ENCODE data around the gene PRAF2.

PRAF2 gene

DNA sequence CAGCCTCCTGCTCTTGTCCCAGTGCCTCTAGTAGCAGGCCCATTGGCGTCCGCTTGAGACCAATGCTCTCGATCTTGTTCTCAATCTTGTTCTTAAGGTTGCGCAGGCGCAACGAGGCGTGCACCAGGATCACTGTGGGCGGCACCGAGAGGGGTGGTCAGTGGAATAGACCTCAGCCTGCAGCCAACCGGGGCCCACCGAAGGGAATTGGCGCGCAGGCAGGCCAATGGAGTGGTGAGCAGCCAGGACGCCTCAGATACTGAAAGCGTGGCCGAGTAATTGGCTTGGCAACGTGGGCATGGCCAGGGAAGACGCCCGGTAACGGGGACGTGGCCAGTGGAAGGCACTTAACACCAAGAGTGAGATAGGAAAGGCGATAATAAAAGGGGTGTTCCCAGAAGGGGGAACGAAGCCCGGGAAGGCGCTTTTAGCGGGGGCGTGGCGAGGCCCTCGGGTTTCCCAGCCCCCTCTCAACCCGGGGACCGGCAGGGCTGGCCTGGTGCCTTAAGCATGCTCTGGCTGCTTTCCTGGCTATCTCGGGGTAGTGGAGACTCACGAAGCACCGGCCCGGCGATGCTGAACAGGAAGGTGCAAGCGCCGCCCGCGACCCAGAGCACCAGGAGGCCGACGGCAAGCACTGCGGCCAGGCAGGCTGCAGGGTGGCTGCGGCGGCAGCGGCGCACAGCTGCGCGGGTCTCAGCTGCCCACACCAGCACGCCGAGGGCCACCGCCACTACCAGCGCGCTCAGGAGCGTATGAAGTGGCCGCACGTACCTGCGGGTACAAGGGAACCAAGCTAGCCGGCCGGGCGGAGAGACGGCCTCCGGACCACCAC lies 1.7 kb downstream of the PRAF2 start:
- peak; percentile 3 for DNase-seq

DNA sequence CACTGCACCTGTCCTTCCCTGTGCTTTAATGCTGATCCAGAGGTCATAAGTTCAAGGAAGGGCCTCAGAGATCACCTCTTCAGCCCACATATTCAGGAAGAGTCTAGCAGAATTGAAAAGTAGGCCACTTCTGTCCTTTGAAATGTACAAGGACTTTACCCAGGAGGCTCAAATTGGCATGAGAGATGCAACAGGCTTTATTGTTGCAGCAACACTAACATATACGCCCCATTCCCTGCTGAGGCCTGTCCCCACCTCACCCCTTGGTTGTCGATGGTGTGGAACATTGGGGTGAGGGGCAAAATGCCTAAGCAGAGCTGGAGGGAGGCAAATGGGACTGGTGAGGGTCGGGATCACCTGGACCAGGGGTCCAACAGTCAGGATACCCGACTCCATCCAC lies 2.8 kb downstream of the PRAF2 start:
- DNase-seq: no peak

DNA sequence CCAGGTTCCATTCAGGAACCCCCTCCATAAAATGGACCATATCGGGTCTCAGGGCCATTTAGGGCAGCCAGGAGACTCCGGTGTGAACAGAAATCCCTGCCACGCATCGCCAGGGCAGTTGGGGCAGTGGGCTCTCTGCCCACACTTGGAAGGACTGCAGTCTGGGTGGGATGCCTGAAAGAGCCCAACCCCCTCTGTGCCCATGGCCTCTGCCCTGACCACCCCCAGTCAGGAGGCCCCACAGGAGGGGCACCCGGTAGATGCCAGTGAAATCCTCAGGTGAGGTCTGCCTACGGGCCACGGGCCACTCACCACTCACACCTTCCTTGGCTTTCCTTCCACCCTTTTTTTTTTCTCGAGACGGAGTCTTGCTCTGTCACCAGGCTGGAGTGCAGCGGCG lies 4.8 kb downstream of the PRAF2 start:
- no peak for DNase-seq

DNA sequence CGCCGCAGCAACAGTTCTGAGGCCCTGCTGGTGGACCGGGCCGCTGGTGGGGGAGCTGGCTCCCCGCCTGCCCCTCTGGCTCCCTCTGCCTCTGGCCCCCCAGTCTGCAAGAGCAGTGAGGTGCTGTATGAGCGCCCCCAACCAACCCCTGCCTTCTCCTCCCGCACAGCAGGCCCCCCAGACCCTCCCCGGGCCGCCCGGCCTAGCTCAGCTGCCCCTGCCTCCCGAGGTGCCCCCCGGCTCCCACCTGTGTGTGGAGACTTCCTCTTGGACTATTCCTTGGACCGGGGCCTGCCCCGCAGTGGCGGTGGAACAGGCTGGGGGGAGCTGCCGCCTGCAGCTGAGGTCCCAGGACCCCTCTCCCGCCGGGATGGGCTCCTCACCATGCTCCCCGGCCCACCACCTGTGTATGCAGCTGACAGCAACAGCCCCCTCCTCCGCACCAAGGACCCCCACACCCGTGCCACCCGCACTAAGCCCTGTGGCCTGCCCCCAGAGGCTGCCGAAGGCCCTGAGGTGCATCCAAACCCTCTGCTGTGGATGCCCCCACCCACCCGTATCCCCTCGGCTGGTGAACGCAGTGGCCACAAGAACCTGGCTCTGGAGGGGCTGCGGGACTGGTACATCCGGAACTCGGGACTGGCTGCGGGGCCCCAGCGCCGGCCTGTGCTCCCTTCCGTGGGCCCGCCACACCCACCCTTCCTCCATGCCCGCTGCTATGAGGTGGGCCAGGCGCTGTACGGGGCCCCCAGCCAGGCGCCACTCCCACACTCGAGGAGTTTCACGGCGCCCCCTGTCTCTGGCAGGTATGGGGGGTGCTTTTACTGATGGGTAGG lies 6.3 kb downstream of the PRAF2 start:
- DNase-seq: no peak

DNA sequence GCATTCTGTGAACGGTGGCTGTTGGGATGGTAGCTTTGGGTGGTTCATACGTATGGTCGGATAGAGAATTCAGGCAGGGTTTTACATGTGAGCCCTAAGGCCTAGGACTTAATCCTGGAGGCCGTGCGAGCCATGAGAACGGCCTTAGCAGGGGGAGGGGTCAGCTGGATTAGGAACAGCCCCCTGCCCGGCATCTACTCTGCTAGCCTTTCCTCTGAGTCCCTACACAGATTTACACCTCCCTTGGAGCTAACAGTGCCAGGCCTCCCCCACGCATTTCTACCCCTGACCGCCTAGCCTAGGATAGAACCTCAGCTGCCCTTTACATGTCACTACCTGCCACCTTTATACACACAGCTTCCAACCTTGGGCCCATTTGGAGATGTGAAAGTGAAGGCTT lies 7.1 kb downstream of the PRAF2 start:
- no peak for DNase-seq

DNA sequence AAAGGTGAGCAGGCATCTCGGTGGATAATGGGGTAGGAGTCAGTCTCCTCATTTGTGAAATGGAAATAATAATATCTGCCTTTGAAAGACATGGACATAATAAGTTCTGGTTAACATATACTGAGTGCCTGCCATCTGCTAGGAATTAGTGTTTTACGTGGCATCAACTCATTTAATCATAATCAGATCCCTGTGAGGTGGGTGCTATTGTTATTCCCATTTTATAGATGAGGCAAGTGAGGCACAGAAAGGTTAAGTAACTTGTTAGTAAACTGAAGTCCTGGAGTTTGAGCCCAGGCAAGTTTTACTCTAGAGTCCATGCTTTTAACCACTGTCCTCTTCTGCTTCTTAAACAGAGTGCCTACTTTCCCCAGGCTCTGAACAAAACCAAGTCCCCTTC lies 7.5 kb downstream of the PRAF2 start:
- DNase-seq: no peak

DNA sequence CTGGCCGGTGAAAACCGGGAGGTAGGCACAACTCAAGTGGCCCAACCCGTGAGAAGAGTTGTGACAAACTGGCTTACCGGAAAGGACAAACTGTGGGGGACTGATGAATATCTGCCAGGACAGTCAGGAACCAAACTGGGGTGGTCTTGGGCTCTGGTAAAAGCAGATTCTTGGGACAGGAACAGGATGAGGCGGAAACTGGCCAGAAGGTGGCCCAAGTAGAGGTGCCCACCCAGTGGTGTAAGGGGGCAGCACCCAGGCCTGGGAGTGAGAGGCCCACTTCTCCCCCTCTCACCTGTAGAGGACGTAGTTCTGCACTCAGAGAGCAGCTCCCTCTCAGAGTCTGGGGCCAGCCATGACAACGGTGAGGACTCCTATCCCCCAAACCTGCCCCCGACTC lies 9.1 kb downstream of the PRAF2 start:
- DNase-seq: no peak

DNA sequence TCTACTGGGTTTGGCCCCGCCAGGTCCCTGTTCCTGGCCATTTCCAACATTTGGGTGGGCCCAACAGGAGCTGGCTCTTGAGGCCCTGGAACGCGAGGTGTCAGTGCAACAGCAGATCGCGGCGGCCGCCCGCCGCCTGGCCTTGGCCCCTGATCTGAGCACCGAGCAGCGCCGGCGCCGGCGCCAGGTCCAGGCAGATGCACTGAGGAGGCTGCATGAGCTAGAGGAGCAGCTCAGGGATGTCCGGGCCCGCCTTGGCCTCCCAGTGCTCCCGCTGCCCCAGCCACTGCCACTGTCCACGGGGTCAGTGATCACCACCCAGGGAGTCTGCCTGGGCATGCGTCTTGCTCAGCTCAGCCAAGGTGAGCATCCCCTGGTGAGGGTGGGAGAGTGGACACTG lies 9.5 kb downstream of the PRAF2 start:
- no peak for DNase-seq

DNA sequence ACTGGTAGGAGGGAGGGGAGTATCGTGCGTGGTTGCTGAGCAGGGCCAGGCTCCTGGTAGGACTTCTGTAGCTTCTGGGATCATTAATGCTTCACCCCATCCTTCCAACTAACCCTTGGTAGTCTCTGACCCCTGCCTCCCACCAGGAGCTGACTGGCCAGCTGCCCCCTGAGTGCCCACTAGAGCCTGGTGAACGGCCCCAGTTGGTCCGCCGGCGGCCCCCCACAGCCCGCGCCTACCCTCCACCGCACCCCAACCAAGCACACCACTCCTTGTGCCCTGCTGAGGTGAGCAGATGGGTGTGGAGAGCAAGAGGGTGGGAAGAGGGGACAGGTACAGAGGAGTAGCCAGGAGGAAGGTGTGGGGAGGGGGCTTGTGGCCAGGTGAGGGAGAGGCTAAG lies 10.1 kb downstream of the PRAF2 start:
- DNase-seq: no peak

DNA sequence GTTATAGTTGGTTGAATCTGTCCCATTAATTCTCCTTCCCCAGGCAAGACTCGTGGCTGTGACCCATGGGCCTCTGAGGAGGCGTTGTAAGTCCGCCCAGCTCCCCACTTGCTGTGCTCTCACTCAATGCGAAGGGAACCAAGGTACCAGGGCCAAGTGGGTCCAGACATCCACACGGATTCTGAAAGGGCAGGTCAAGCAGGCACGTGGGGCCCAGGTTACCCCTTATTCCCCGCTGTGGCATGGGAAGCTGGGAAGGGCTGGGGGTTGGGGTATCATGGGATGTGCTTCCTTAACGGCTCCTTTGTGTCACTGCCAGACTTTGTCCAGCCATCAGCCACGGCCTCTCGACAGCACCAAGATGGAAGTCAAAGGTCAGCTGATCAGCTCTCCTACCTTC lies 11.9 kb downstream of the PRAF2 start:
- DNase-seq: no peak

DNA sequence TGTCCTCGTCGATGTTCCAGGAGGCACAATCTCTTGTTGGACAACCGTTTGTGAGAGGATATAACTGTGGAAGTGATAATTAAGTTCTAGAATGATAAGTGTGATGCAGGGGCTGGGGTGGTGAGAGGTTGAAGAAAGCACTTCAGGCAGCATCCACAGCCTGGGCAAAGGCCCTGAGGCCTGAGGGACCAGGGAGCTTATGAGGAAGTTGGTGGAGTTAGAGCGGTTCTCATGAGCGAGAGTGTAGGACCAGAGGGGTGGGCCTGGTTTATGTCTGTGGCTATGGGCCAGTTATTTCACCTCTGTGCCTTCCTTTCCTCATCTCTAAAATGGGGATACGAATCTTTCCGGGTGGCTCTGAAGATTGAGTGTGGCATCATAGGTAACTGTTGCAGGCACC lies 12.3 kb downstream of the PRAF2 start:
- DNase-seq: no peak

DNA sequence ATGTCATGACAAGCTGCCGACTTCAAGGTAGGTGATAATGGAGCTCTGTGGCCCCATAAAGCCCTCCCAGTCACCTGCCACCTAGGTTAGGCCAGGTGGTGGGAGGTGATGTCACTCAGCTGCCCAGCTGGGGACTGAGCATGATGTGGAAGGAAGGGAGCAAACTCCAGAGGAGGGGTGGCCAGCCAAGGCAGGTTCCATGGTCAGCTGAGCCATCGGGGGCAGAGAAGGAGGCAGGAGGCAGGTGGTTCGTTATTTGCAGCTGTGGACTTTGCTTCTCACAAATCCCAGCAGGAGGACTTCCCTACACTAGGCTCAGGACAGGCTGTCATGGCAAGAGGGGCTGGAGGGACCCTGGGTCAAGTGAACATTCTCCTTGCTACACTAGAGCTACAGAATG lies 12.9 kb downstream of the PRAF2 start:
- DNase-seq: no peak

DNA sequence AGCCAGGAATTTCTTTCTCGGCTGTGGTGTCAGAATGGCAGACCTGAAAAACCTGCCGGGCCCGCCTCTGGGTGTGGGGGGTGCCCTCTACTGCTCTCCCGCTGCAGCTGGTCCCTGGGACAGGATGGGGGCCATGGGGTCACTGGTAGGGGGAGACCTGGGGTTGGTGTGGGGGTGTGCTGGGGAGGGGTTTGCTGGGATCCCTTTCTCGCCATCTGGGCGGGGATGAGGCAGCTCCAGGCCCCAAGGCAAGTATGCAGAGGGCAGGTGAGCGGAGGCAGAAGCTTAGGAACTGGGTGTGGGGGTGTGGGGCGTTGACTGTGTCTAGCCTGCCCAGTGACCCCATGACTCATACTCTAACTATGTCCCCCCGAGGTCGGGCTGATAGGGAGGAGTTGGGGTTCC lies 14.1 kb downstream of the PRAF2 start:
- DNase-seq: no peak

DNA sequence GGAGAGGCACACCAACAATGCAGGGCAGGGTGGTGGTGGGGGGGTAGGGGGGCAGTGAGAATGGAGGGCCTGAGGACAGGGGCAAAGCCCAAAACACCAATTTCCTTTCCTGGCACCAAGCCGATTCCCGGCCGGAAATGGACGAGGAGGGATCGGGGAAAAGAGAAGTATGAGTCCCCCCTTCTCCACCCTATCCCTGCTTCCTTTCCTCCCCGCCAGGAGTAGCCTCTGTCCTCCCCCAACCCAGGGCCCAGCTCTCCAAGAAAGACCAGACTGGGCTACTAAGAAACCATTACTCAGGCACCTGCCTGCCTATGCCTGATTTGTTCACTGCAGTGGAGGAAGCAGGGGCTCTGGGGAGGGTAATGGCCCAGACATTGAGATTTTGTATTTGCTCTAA lies 14.6 kb downstream of the PRAF2 start:
- no peak for DNase-seq

DNA sequence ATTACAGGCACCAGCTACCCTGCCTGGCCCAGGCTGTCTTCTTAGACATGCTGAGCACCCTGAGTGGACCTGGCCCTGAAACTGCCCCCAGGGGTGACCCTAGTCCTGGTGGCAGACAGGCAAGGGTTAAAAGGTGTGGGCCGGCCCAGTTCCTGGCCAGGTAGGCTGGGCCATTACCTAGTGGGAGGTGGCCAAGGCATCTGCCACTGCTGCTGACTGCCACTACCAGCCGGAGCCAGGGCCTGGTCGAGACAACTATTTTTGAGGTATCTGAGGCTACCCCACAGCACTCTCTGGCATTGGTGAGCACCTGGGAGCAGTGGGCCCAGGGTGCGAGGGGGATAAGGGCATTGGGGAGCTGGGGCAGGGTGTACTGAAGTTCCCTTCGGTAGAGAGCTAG lies 15.0 kb downstream of the PRAF2 start, which contains the start of gene CCDC120:
TSS of gene CCDC120 (plus strand) at position 206 of the 400 bp plus-strand sequence. CDS start 3,043 bp downstream, outside the sequence.
- no peak for DNase-seq

DNA sequence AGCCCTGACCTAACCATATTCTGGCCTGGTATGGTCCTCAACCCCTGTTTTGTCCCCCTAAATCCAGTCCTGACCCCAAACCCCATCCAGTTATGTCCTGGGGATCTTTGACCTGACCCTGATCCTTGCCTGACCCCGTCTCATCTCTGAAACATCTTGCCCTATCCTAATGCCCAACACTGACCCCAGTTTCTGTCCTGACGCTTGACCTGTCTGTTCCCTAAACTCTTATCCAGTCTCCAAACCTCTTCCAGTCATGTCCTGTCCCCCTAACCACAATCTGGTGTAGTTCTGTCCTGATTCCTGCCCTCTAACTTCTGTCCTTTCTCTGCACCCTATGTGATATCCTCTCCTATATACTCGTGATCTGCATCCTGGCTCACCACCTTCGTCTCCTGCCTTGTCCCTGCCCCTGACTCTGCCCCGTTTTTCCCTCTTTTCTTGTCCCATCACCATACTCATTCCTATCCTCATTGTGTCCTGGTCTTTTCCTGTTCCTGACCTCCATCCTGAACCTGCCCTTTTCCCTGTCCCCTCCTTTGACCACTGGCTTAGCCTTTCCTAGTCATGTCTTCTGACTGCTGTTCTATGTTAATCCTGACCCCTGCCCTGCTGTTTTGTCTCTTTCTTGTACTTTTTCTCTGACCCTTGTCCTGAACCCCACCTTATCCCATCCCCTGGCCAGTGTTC lies 19.6 kb downstream of the PRAF2 start:
- DNase-seq: no peak

DNA sequence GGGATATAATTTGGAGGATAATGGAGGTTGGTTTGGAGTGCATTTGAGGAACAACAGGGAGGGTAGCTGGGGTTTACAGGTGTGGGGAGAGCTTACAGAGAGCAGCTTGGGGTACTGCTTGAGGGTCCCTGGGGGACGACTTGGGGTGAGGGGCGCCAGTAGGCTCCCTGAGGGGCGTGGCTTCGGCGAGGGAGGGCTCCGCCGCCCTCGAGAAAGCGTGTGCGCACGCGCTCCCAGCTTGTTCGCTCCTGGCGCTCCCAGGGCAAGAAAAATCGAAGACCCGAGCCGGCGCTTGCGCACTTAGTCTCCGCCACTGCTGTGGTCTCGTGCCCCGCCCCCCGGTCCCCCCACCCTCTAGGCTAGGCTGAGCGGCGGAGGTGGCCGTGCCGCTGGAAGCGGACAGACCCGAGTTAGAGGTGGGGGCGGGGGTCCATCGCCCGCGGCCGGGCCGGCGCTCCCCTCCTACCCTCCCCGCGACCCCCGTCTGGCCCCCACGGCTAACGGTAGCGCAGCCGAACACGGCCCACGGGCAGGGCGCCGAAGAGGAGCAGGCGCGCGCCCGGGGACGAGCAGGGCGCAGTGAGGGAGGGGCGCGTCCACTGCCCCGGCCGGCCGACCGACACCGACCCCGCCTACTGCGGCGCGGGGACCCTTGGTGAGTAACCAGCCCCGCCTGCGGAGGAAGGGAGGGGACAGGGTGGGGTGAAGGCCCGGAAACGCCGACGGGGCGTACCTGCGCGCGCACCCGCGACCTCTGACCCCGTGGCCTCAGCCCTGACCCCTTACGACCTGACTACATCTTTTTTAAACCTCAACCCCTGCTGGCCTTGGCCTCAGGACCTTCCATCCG lies 20.4 kb downstream of the PRAF2 start:
- no peak for DNase-seq

DNA sequence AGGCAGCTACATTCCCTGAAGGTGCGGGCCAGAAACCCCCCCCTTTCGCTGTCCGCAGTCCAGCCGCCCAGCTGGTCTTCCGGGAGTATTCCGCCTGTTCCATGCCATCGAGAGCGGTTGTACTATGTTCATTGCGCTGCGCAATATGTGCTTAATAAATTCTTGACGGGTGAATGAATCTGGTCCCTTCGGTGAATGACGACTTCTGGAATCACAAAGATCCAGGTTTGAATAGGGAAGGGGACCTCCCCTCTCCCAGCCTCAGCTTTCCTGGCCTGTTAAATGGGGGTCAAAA lies 29.9 kb downstream of the PRAF2 start:
- DNase-seq: no peak

DNA sequence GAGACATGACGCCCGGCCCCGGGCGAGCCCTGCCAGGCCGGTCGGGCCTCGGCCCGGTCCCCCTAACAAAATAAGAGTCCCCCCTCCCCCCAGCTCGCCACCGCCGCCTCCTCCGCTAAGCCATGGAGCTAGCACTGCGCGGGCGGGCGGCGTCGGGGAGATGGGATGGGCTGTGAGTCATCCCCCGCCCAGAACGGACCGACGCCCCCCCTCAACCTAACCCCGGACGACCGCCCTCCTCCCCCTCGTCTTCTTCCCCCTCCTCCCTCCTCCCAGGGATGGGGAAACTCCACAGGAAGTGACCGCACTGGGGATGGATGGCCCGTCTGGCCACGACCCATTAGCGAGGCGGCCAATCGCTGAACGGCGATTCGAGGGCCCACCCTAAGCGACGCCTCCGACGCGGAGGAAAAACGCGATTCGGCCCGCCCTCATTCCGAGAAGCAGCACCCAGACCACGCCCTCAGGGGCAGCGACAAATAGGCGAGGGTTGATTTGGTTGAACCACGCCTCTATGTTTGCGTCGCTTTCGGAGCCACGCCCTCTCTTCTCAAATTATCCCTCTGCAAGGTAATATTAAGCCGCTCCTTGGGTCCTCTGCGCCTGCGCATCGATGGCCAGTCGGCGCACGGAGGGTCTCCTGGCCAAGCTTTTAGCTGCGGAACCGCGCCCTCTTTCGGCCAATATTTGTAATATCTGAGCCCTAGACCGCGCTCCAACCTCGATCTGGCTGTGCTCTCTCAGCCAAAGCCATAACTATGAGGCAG lies 30.4 kb downstream of the PRAF2 start, which contains the start of gene TFE3:
TSS of gene TFE3 (minus strand) at position 138 of the 767 bp plus-strand sequence. CDS start at position 7, 131 bp downstream.
- DNase-seq: peak; percentile 94

DNA sequence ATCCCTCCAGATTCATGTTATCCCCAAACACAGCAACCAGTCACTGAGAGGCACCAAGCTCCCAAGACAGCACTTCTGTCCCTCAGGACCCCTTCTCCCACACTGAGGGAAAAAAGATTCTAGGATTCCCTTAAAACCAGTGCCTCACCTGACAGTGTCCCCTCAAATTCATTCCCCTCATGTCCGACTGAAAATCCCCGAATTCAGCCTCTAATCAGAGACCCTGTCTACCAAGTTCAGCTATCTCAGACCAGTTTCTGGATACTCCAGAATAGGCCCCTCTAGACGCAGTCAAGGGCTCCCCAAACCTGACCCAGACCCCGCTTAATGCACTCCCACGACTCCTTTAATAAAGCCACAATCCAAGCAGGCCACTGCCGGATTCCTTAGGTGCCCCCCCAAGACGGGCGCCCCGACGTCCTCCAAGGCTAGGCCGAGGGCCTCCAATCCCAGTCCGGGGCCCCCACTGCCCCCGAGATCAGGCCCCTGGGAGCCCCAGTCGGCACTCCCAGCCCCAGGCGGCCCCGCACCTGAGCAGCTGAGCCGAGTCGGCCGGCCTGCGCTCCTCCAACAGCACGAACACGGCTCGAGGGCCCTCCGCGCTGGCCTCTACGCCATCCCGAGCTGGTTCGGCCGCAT lies 31.1 kb downstream of the PRAF2 start:
- no peak for DNase-seq
